GM12878 (cell line): ENCODE measurements around the gene LIFR. TPM values are rescaled to one million over a fixed set of nuclear protein-coding genes. Genes with fewer than 3 reads are reported as not detected.

Source experiments
- ATAC-seq: fragments of 200-7000 bp; cut with Tn5 transposase; 3 replicates; pipeline ENCODE4 v1.9.1; 2020; ENCODE audit warnings: mild to moderate bottlenecking, moderate library complexity
- BruUV-seq: library from RNA; stranded (reverse); fragments of 400-500 nt; replicated peaks from 2 replicates; lab custom pipeline; 2021; lab: Mats Ljungman, UMichigan
- CTCF ChIA-PET: fragments of 300-600 bp; sonication (Branson Sonifier 250); formaldehyde crosslinking; extraction: SDS; loops from one replicate; lab custom pipeline; 2021; ENCODE audit warnings: inconsistent platforms; lab: Yijun Ruan, JAX
- POLR2A ChIA-PET: fragments of 350-600 bp; formaldehyde crosslinking; extraction: SDS; loops from one replicate; lab custom pipeline; 2021; ENCODE audit warnings: inconsistent platforms; lab: Charles Lee
- RAD21 ChIA-PET: fragments of 300-600 bp; sonication (Branson Sonifier 250); formaldehyde crosslinking; loops from one replicate; lab custom pipeline; 2023; ENCODE audit warnings: antibody characterized with exemption; ENCODE audit not compliant: unreplicated experiment; lab: Charles Lee
- SMC1A ChIA-PET: fragments of 300-600 bp; sonication (Branson Sonifier 250); formaldehyde crosslinking; loops from one replicate; lab custom pipeline; 2023; ENCODE audit not compliant: unreplicated experiment, uncharacterized antibody; lab: Charles Lee
- DNase-seq: peaks from one replicate; pipeline ENCODE4 v3.0.0-alpha.2; 2011; ENCODE audit warnings: low read depth, low spot score
- FAIRE-seq: peaks from 3 replicates; lab custom pipeline; 2011; peaks lifted over from hg19 to GRCh38; lab: Jason Lieb, UNC
- H2AFZ ChIP-seq: 2 replicates; pipeline ENCODE4 v1.6.0; 2011; ENCODE audit warnings: low read depth, low read length, control low read depth; ENCODE audit not compliant: control insufficient read depth
- H3K27ac ChIP-seq: 2 replicates; pipeline ENCODE4 v1.5.1; 2011; ENCODE audit warnings: control low read depth; ENCODE audit not compliant: control insufficient read depth, insufficient read depth
- H3K27me3 ChIP-seq, 2 experiments: replicated peaks in 1 of 2; 2 replicates each; pipeline versions ENCODE4 v1.6.0 to v1.6.1; 2011; ENCODE audit warnings: low read length in 1 of 2; ENCODE audit not compliant: control insufficient read depth in 2 of 2, insufficient read depth in 2 of 2
- H3K36me3 ChIP-seq, 2 experiments: 2 replicates each; pipeline ENCODE4 v1.5.1; 2011; ENCODE audit warnings: low read length in 1 of 2; ENCODE audit not compliant: control insufficient read depth in 2 of 2, insufficient read depth in 2 of 2
- H3K4me1 ChIP-seq: 2 replicates; pipeline ENCODE4 v1.6.1; 2011; ENCODE audit warnings: mild to moderate bottlenecking, low read length, moderate library complexity, mixed read lengths; ENCODE audit not compliant: control insufficient read depth, insufficient read depth
- H3K4me2 ChIP-seq: 2 replicates; pipeline ENCODE4 v1.6.0; 2011; ENCODE audit warnings: control low read depth; ENCODE audit not compliant: control insufficient read depth, insufficient read depth
- H3K4me3 ChIP-seq: fragments of 200-600 bp; sonication (generic); 2 replicates; pipeline ENCODE4 v1.5.1; 2016
- H3K79me2 ChIP-seq: 2 replicates; pipeline ENCODE4 v1.6.0; 2011; ENCODE audit warnings: low read length; ENCODE audit not compliant: control insufficient read depth, insufficient read depth
- H3K9ac ChIP-seq: 2 replicates; pipeline ENCODE4 v1.8.0; 2011; ENCODE audit warnings: low read length, control low read depth, mixed read lengths; ENCODE audit not compliant: control insufficient read depth, insufficient read depth
- H3K9me3 ChIP-seq: replicated peaks from 3 replicates; pipeline ENCODE4 v1.5.1; 2011; ENCODE audit warnings: mild to moderate bottlenecking, low read length; ENCODE audit not compliant: control insufficient read depth, insufficient read depth
- H4K20me1 ChIP-seq: 2 replicates; pipeline ENCODE4 v1.6.0; 2011; ENCODE audit not compliant: control insufficient read depth, insufficient read depth
- CREM ChIP-seq: IDR thresholded peaks from 2 replicates; pipeline ENCODE4 v1.6.1; 2014; ENCODE audit warnings: antibody characterized with exemption, low read depth
- HCFC1 ChIP-seq: fragments of 150-350 bp; IDR thresholded peaks from 2 replicates; pipeline ENCODE4 v1.6.1; 2014; ENCODE audit warnings: low read length
- POLR2AphosphoS5 ChIP-seq: IDR thresholded peaks from 2 replicates; pipeline ENCODE4 v1.6.1; 2011; ENCODE audit warnings: mild to moderate bottlenecking, low read length, inconsistent platforms
- RCOR1 ChIP-seq: conservative IDR thresholded peaks from 2 replicates; pipeline ENCODE4 v1.6.1; 2012; ENCODE audit warnings: low read depth, low read length, improper control_type of control experiment
- SREBF1 ChIP-seq: IDR thresholded peaks from 2 replicates; pipeline ENCODE4 v1.6.1; 2012; ENCODE audit warnings: mild to moderate bottlenecking, low read length
- TBL1XR1 ChIP-seq: IDR thresholded peaks from 2 replicates; pipeline ENCODE4 v1.6.1; 2012; ENCODE audit warnings: low read depth, low read length, improper control_type of control experiment
- YBX1 ChIP-seq: fragments of 450-650 bp; IDR thresholded peaks from 2 replicates; pipeline ENCODE4 v1.6.1; 2016; ENCODE audit warnings: antibody characterized with exemption
- WGBS: methylation state at CpG from one replicate; pipeline ENCODE4 v1.1.6; 2016; ENCODE audit warnings: low lambda C conversion rate; ENCODE audit not compliant: insufficient replicate concordance, insufficient coverage; ENCODE audit errors: missing lambda C conversion rate; 5-methylcytosine and 5-hydroxymethylcytosine counted together
- in situ Hi-C: fragments of 300-500 bp; cut with MboI; formaldehyde crosslinking; loops from 9 replicates; pipeline ENCODE4 v1.14.3; 2018; ENCODE audit warnings: mixed read lengths
- intact Hi-C: fragments of 100-400 bp; cut with micrococcal nuclease; formaldehyde crosslinking; loops from one replicate; pipeline ENCODE4 v1.14.2; 2022; ENCODE audit not compliant: unreplicated experiment
- polyA plus RNA-seq, 11 experiments: library from polyadenylated mRNA; depleted of rRNA in 4 of 11; unstranded in 6 of 11; stranded (reverse) in 5 of 11; fragments of >200 nt; fragmentation: Nextera tagmentation in 4 of 11; fragmentation: Illumina TruSeq in 1 of 11; extraction: Ambion mirVana in 4 of 11; extraction: Trizol in 1 of 11; gene quantifications; 1 replicate in 1 of 11; 2 replicates in 10 of 11; pipeline versions ENCODE4 v1.2.1 to v1.2.3, GENCODE V29; 2011 to 2016; ENCODE audit warnings: inconsistent platforms in 2 of 11, missing spikeins in 2 of 11, low read depth in 1 of 11
- total RNA-seq, 4 experiments: library from RNA; depleted of rRNA in 3 of 4; stranded (reverse); fragments of >200 nt in 3 of 4; fragmentation: Illumina TruSeq in 1 of 4; extraction: Trizol in 1 of 4; gene quantifications; 2 replicates each; pipeline versions ENCODE4 v1.2.1 to v1.2.3, GENCODE V29; 2013 to 2021
- TF ChIP-seq, protein P1 (sequence below): fragments of 450-650 bp; IDR thresholded peaks from 2 replicates; pipeline ENCODE4 v1.6.1; 2017; ENCODE audit warnings: mild to moderate bottlenecking, low read depth, inconsistent platforms; ENCODE audit not compliant: poor library complexity, severe bottlenecking
- TF ChIP-seq, protein P2 (sequence below): IDR thresholded peaks from 2 replicates; pipeline ENCODE4 v1.6.1; 2011; ENCODE audit warnings: low read depth, mild to moderate bottlenecking, low read length, moderate library complexity, borderline replicate concordance; ENCODE audit errors: extremely low read depth
- TF ChIP-seq, protein P3 (sequence below): fragments of 450-650 bp; formaldehyde crosslinking; IDR thresholded peaks from 2 replicates; pipeline ENCODE4 v1.4.0; 2022; ENCODE audit warnings: mild to moderate bottlenecking, moderate library complexity
- TF ChIP-seq, protein P4 (sequence below): fragments of 450-650 bp; IDR thresholded peaks from 2 replicates; pipeline ENCODE4 v1.6.1; 2014; ENCODE audit warnings: mild to moderate bottlenecking
- TF ChIP-seq, protein P5 (sequence below): fragments of 450-650 bp; IDR thresholded peaks from 2 replicates; pipeline ENCODE4 v1.6.1; 2017; ENCODE audit warnings: antibody characterized with exemption, mild to moderate bottlenecking, moderate library complexity

LIFR gene
- total and polyA plus RNA-seq, 10 of the 15 experiments (the other 5 are each of a cell fraction or from before 2014, with no cell fraction given), result 0.10 TPM; not detected in 9

DNA sequence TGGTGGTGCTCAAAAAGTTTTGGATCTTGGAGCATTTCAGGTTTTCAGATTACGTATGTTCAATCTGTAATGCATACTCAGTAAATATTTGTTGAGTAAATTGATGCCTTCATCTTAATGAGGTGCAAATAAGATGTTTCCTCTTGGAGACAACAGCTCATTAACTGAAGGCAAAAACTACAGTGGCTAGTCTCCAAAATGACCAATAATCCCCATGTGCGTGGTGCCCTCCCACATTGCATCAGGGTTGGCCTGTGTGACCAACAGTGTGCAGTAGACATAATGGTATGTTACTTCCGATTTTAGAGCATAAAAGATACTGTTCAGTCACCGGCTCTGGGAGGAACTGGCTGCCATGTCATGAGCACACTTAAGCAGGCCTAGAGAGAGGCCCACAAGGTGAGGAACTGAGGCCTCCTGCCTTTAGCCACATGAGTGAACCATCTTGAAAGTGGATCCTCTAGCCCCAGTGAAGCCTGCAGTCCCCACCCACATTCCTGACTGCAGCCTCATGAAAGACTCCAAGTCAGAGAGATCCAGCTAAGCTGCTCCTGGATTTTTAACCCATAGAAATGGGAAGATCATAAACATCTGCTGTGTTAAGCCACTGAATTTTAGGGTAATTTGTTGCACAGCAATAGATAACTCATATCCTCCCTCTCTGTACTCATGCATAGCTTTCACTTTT, 55.7 kb downstream of the LIFR start (continued):
- TF ChIP-seq, protein P1, sequence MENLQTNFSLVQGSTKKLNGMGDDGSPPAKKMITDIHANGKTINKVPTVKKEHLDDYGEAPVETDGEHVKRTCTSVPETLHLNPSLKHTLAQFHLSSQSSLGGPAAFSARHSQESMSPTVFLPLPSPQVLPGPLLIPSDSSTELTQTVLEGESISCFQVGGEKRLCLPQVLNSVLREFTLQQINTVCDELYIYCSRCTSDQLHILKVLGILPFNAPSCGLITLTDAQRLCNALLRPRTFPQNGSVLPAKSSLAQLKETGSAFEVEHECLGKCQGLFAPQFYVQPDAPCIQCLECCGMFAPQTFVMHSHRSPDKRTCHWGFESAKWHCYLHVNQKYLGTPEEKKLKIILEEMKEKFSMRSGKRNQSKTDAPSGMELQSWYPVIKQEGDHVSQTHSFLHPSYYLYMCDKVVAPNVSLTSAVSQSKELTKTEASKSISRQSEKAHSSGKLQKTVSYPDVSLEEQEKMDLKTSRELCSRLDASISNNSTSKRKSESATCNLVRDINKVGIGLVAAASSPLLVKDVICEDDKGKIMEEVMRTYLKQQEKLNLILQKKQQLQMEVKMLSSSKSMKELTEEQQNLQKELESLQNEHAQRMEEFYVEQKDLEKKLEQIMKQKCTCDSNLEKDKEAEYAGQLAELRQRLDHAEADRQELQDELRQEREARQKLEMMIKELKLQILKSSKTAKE, result no peak
- TF ChIP-seq TBL1XR1, result no peak

DNA sequence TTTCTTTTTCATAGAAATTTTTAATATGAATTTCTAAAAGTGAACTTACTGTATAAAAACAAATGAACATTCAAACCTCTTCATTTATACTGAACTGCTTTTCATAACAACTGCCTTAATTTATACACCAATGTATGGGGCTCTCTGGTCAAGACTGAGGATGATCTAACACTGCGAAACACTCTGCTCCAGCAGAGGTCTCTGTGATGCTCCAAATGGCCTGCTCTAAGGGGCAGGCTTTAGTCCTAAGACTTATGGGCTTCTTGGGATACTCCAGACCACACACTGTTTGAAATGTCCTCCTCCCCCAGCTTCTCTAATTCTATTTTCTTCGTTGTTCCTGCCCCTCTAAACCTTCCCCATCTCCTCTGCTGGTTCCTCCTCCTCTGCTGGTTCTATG, 58.5 kb downstream of the LIFR start:
- H3K36me3 ChIP-seq, result no peaks in the 10 kb centered on the region
- POLR2A ChIA-PET, result no interaction called here
- no peaks in the 10 kb centered on the region for H4K20me1 ChIP-seq
- DNase-seq (no peak), ATAC-seq (no peak), FAIRE-seq (no peak)
- 43% methylated on average over 2 of the region's 2 CpGs for WGBS
- in situ Hi-C loops (no loop called here), intact Hi-C loops (no loop called here)
- CTCF ChIA-PET, result interaction anchor here (1.1 kb wide), 1 partner anchor 56 kb away, joined by 3 read pairs; no protein-coding TSS in a partner anchor
- H3K9ac ChIP-seq, result no peak overlapping the region
- RAD21 ChIA-PET, result no interaction called here
- no peaks in the 10 kb centered on the region; a peak in 1 of 4 replicates for H3K27me3 ChIP-seq
- SMC1A ChIA-PET, result no interaction called here
- H3K4me1 ChIP-seq, result no peaks in the 10 kb centered on the region
- no peaks in the 10 kb centered on the region for H3K79me2 ChIP-seq
- BruUV-seq, result no TSS peak
- H3K27ac ChIP-seq, result no peak overlapping the region
- no peak overlapping the region for H2AFZ ChIP-seq
- no peak overlapping the region for H3K4me3 ChIP-seq
- H3K9me3 ChIP-seq, result no peaks in the 10 kb centered on the region
- H3K4me2 ChIP-seq, result no peak overlapping the region
- no peak for TF ChIP-seq HCFC1
- no peak for TF ChIP-seq YBX1
- TF ChIP-seq RCOR1, result no peak
- TF ChIP-seq, protein P2, sequence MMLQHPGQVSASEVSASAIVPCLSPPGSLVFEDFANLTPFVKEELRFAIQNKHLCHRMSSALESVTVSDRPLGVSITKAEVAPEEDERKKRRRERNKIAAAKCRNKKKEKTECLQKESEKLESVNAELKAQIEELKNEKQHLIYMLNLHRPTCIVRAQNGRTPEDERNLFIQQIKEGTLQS, result no peak
- TF ChIP-seq, protein P3, sequence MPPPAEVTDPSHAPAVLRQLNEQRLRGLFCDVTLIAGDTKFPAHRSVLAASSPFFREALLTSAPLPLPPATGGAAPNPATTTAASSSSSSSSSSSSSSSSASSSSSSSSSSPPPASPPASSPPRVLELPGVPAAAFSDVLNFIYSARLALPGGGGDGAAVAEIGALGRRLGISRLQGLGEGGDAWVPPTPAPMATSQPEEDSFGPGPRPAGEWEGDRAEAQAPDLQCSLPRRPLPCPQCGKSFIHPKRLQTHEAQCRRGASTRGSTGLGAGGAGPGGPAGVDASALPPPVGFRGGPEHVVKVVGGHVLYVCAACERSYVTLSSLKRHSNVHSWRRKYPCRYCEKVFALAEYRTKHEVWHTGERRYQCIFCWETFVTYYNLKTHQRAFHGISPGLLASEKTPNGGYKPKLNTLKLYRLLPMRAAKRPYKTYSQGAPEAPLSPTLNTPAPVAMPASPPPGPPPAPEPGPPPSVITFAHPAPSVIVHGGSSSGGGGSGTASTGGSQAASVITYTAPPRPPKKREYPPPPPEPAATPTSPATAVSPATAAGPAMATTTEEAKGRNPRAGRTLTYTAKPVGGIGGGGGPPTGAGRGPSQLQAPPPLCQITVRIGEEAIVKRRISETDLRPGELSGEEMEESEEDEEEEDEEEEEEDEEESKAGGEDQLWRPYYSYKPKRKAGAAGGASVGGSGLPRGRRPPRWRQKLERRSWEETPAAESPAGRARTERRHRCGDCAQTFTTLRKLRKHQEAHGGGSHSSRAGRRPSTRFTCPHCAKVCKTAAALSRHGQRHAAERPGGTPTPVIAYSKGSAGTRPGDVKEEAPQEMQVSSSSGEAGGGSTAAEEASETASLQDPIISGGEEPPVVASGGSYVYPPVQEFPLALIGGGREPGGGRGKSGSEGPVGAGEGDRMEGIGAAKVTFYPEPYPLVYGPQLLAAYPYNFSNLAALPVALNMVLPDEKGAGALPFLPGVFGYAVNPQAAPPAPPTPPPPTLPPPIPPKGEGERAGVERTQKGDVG (CRISPR knock-in tag), result no peak
- no peak for TF ChIP-seq SREBF1
- TF ChIP-seq CREM, result no peak
- TF ChIP-seq POLR2AphosphoS5, result no peak
- TF ChIP-seq, protein P4, sequence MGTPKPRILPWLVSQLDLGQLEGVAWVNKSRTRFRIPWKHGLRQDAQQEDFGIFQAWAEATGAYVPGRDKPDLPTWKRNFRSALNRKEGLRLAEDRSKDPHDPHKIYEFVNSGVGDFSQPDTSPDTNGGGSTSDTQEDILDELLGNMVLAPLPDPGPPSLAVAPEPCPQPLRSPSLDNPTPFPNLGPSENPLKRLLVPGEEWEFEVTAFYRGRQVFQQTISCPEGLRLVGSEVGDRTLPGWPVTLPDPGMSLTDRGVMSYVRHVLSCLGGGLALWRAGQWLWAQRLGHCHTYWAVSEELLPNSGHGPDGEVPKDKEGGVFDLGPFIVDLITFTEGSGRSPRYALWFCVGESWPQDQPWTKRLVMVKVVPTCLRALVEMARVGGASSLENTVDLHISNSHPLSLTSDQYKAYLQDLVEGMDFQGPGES, result no peak
- TF ChIP-seq, protein P5, sequence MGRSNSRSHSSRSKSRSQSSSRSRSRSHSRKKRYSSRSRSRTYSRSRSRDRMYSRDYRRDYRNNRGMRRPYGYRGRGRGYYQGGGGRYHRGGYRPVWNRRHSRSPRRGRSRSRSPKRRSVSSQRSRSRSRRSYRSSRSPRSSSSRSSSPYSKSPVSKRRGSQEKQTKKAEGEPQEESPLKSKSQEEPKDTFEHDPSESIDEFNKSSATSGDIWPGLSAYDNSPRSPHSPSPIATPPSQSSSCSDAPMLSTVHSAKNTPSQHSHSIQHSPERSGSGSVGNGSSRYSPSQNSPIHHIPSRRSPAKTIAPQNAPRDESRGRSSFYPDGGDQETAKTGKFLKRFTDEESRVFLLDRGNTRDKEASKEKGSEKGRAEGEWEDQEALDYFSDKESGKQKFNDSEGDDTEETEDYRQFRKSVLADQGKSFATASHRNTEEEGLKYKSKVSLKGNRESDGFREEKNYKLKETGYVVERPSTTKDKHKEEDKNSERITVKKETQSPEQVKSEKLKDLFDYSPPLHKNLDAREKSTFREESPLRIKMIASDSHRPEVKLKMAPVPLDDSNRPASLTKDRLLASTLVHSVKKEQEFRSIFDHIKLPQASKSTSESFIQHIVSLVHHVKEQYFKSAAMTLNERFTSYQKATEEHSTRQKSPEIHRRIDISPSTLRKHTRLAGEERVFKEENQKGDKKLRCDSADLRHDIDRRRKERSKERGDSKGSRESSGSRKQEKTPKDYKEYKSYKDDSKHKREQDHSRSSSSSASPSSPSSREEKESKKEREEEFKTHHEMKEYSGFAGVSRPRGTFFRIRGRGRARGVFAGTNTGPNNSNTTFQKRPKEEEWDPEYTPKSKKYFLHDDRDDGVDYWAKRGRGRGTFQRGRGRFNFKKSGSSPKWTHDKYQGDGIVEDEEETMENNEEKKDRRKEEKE, result no peak
